GDM1 (cell line): ENCODE data around the gene BZW2.

Experiments used
- DNase-seq: peaks from one replicate; lab custom pipeline; 2025; lab: John Stamatoyannopoulos, UW

The BZW2 gene

DNA sequence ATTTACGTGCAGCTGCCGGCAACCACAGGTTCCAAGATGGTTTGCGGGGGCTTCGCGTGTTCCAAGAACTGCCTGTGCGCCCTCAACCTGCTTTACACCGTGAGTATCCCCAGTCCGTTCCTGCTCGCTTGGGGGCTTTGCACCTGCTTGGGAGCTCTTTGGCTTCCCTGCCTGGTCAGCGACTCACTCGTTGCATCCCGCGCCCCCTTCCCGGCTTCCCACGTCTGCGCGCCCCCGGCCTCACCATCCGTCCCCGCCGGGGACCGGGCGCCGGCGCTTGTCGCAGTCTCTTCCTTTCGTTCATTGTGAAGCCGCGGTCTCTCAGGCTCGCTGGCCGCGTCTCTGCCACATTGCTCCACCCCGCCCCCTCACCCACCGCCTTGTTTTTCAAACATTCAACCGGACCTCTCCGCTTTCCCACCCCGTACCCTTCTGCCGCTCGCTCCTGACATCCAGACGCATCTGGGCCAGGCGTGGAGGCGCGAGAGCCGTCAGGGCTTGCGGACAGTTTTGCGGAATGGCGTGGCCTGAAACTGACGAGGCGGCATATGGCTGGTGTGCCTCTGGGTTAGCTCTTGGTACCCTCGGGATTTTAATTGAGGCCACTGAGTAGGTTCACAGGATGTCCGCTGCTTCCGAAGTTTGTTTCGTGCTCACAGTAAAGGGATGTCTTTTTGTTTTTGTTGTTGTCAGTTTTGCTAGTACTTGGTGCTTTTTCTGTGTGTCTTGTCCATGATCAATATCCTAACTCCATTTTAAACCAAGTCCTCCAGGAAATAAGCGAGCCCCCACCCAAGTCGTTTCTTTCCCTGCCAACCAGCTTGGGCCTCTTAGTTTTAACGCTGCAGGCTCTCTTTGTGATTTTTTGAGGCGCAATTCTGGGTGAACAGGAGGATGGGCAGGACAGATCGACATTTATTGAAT lies 108.2 kb downstream of the BZW2 start:
- no peak for DNase-seq

DNA sequence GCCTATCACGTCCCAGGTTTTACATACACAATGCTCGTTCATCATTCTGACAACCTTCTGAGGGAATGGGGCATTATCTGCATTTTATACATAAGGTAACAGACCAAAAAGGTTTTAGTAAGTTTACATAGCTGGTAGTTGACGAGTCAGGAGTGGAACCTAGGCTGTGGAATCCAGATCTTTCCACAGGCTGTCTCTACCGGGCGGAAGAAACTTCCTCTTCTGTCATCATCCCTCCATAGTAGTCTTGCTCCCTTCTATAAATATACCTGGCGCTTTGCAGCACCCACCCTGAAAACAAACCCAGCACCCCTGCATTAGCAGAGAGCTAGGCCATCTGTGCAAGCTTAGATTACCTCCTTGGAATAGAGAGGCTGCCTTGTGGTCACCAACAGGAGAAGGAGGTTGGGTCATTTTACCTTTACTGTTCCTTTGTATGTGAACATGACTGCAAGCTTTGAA lies 108.9 kb downstream of the BZW2 start:
- DNase-seq = no peak

DNA sequence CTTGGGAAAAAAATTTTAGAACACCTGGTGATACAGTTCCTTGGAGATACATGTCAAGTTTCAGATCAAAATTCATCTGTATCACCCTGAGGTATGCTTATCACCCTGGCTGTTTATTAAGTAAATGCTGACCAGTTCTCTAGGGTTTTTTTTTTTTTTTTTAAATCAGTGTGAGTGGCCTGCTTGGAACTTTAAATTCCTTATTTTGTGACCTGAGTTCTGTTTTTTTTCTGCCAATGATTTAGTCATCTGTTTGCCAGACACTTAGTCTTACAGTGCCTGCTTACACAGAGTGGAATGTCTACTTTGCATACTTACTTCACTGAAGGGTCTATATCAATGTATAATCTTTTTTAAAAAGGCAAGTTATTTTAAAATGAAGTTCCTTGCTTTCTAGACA lies 109.4 kb downstream of the BZW2 start:
- no peak for DNase-seq
